Left cardiac atrium (tissue), 4 donors: Measurements from ENCODE around the gene TMEM169. TPM values are rescaled to one million over a fixed set of nuclear protein-coding genes. Genes with fewer than 3 reads are reported as not detected.

Experiments used
- ATAC-seq, 2 donors: fragments of 200-7000 bp; cut with Tn5 transposase; one replicate each; pipeline ENCODE4 v1.9.1; 2020; ENCODE audit warnings: mild to moderate bottlenecking in 2 of 2, moderate library complexity in 2 of 2
- DNase-seq: peaks from one replicate; pipeline ENCODE4 v3.0.0-alpha.2; 2020
- intact Hi-C, 2 donors: fragments of 100-400 bp; cut with DNase I; formaldehyde crosslinking; loops; one replicate each; pipeline versions ENCODE4 v1.14.1 to v1.15.1; 2022 to 2023
- total RNA-seq, 2 donors: library from RNA; stranded (reverse); fragmentation: NEBNext Ultra II Directional; extraction: Animal tissue kit (Norgen Biotek cat#: 25700); gene quantifications; one replicate each; pipeline ENCODE4 v1.2.1, GENCODE V29; 2021
- donor health status: DM: no; HTN: yes; CAD: no.
- donor health status: DM: no; HTN: yes; CAD: no; lungs with severe emphysema.
- donor health status: DM: yes; HTN: yes; CAD: no.
- donor health status: Dilated cardiomyopathy.

The TMEM169 gene
- total RNA-seq, 2 donors from 2014 or later, result 0.13 to 0.27 TPM

DNA sequence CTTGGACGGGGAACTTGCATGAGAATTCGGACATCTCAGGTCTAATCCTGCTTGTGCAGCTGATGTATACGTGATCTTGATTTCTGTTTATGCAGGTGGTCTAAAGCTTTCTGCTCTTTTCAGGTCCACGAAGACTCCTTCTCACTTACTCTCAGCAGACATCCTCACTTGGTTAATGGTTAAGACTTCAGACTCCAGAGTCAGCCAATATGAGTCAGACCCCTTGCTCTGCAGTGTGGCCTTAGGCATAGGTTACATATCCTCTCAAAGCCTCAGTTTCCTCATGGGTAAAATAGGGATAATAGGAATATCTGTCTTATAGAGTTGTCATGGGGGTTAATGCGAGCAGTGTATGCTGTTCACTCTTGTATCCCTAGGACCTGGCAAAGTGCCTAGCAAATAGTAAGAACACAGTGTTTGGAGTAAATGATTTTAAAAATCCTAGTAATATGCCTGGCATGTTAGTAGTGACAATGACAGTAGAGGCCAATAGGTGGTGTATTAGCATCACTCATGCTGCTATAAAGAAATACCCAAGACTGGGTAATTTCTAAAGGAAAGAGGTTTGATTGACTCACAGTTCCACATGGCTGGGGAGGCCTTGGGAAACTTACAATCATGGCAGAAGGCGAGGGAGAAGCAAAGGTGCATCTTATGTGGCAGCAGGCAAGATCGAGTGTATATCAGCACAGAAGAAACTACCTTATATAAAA is 69.8 kb downstream of the TMEM169 start:
- ATAC-seq (no peak), DNase-seq (no peak)
- intact Hi-C loops, result no loop called here

Other genes starting within 250 kb of the TMEM169 start
- 1 to 10 TPM; 1.1 to 1.3 TPM for gene MREG, start 68.4 kb upstream of the TMEM169 start, total RNA-seq
- gene PECR, start 110 bp upstream of the TMEM169 start, total RNA-seq, result 10 to 100 TPM in 1 of 2 donors, 1 to 10 TPM in 1; 5.9 to 14.6 TPM
- 100 to 1,000 TPM; 114 to 148 TPM for gene XRCC5, start 27.4 kb downstream of the TMEM169 start, total RNA-seq